Endothelial cell of umbilical vein (primary cell): ENCODE results near the gene UPK3A. TPM values are rescaled to one million over a fixed set of nuclear protein-coding genes. Genes with fewer than 3 reads are reported as not detected.

Source experiments
- BruUV-seq: library from RNA; stranded (reverse); fragments of 400-500 nt; replicated peaks from 2 replicates; lab custom pipeline; 2021; lab: Mats Ljungman, UMichigan
- CTCF ChIA-PET: fragments of 300-600, 350-600 bp; sonication (Branson Sonifier 250); formaldehyde crosslinking; loops from one replicate; lab custom pipeline; 2021; ENCODE audit warnings: antibody characterized with exemption, inconsistent platforms; lab: Charles Lee
- POLR2A ChIA-PET: fragments of 300-600, 350-600 bp; sonication (Branson Sonifier 250); formaldehyde crosslinking; loops from one replicate; lab custom pipeline; 2021; ENCODE audit warnings: antibody characterized with exemption, inconsistent platforms; lab: Charles Lee
- DNase-seq: peaks from one replicate; pipeline ENCODE4 v3.0.0-alpha.2; 2011; ENCODE audit warnings: low read depth, low spot score
- FAIRE-seq: peaks from 2 replicates; lab custom pipeline; 2011; peaks lifted over from hg19 to GRCh38; lab: Jason Lieb, UNC
- H2AFZ ChIP-seq: 2 replicates; pipeline ENCODE4 v1.6.0; 2012; ENCODE audit warnings: low read depth, low read length, control low read depth, inconsistent platforms
- H3K27ac ChIP-seq: 2 replicates; pipeline ENCODE4 v1.5.1; 2011; ENCODE audit warnings: low read depth, mild to moderate bottlenecking, control low read depth, low read length, moderate library complexity; ENCODE audit not compliant: insufficient read depth
- H3K27me3 ChIP-seq, 2 experiments: 2 replicates each; pipeline versions ENCODE4 v1.6.0 to v1.6.1; 2011; ENCODE audit warnings: low read length in 2 of 2, mixed read lengths in 1 of 2; ENCODE audit not compliant: control insufficient read depth in 2 of 2, insufficient read depth in 2 of 2
- H3K36me3 ChIP-seq, 2 experiments: 2 replicates in 1 of 2; 3 replicates in 1 of 2; pipeline ENCODE4 v1.5.1; 2011; ENCODE audit warnings: low read length in 2 of 2, mild to moderate bottlenecking in 1 of 2, moderate library complexity in 1 of 2; ENCODE audit not compliant: control insufficient read depth in 2 of 2, insufficient read depth in 2 of 2; ENCODE audit errors: extremely low read depth in 1 of 2
- H3K4me1 ChIP-seq: 3 replicates; pipeline ENCODE4 v1.5.1; 2011; ENCODE audit warnings: mild to moderate bottlenecking, low read length; ENCODE audit not compliant: control insufficient read depth, insufficient read depth; ENCODE audit errors: extremely low read depth
- H3K4me2 ChIP-seq: 2 replicates; pipeline ENCODE4 v1.6.1; 2011; ENCODE audit warnings: low read length, control low read depth, mixed read lengths; ENCODE audit not compliant: insufficient read depth
- H3K4me3 ChIP-seq, 3 experiments: fragments of 200-600 bp in 1 of 3; sonication (generic), shearing (Covaris generic) in 1 of 3; replicated peaks in 1 of 3; 2 replicates each; pipeline ENCODE4 v1.5.1; 2011 to 2016; ENCODE audit warnings: control low read depth in 3 of 3, low read length in 3 of 3, mild to moderate bottlenecking in 2 of 3, inconsistent platforms in 1 of 3, low read depth in 1 of 3, moderate library complexity in 1 of 3; ENCODE audit not compliant: insufficient read depth in 1 of 3
- H3K79me2 ChIP-seq: 2 replicates; pipeline ENCODE4 v1.6.0; 2012; ENCODE audit warnings: low read length, inconsistent platforms; ENCODE audit not compliant: control insufficient read depth, insufficient read depth
- H3K9ac ChIP-seq: replicated peaks from 2 replicates; pipeline ENCODE3; 2011; ENCODE audit warnings: low read length, control low read depth; ENCODE audit not compliant: insufficient read depth; ENCODE audit errors: extremely low read depth
- H3K9me1 ChIP-seq: replicated peaks from 3 replicates; pipeline ENCODE4 v1.6.0; 2011; ENCODE audit warnings: mild to moderate bottlenecking, low read length; ENCODE audit not compliant: control insufficient read depth, insufficient read depth; ENCODE audit errors: extremely low read depth
- H3K9me3 ChIP-seq: replicated peaks from 2 replicates; pipeline ENCODE4 v1.5.1; 2012; ENCODE audit warnings: low read length, inconsistent platforms; ENCODE audit not compliant: control insufficient read depth, insufficient read depth
- H4K20me1 ChIP-seq: replicated peaks from 2 replicates; pipeline ENCODE3; 2011; ENCODE audit warnings: mild to moderate bottlenecking, low read length; ENCODE audit not compliant: control insufficient read depth, insufficient read depth; ENCODE audit errors: extremely low read depth
- CTCF ChIP-seq, 2 donors: IDR thresholded peaks; 1 replicate in 1 of 2; 2 replicates in 1 of 2; pipeline ENCODE4 v1.5.1; 2011; ENCODE audit warnings: low read length in 2 of 2, mild to moderate bottlenecking in 2 of 2, moderate library complexity in 2 of 2, control low read depth in 1 of 2, inconsistent platforms in 1 of 2, low read depth in 1 of 2; ENCODE audit not compliant: insufficient read depth in 1 of 2; ENCODE audit errors: extremely low read depth in 1 of 2
- EZH2 ChIP-seq: IDR thresholded peaks from 2 replicates; pipeline ENCODE4 v1.6.1; 2012; ENCODE audit warnings: borderline replicate concordance, low read depth, mild to moderate bottlenecking, moderate library complexity, low read length, inconsistent platforms; ENCODE audit not compliant: severe bottlenecking
- FOS ChIP-seq: IDR thresholded peaks from 2 replicates; pipeline ENCODE4 v1.6.1; 2011; ENCODE audit warnings: mild to moderate bottlenecking, low read length, moderate library complexity, borderline replicate concordance; ENCODE audit not compliant: insufficient read depth
- GATA2 ChIP-seq: IDR thresholded peaks from 2 replicates; pipeline ENCODE4 v1.7.0; 2011; ENCODE audit warnings: low read depth, mild to moderate bottlenecking, moderate library complexity, mixed read lengths, low read length; ENCODE audit not compliant: insufficient read length, insufficient read depth
- JUN ChIP-seq: IDR thresholded peaks from 2 replicates; pipeline ENCODE4 v1.6.1; 2011; ENCODE audit warnings: borderline replicate concordance, low read depth; ENCODE audit not compliant: insufficient read length, insufficient read depth
- MYC ChIP-seq: IDR thresholded peaks from one replicate; pipeline ENCODE4 v1.6.1; 2011; ENCODE audit warnings: mild to moderate bottlenecking, low read depth, low read length
- POLR2A ChIP-seq: IDR thresholded peaks from 2 replicates; pipeline ENCODE4 v1.6.1; 2012; ENCODE audit warnings: low read depth, mild to moderate bottlenecking, control low read depth, low read length
- POLR2AphosphoS5 ChIP-seq: IDR thresholded peaks from 2 replicates; pipeline ENCODE4 v1.6.1; 2012; ENCODE audit warnings: low read depth, mild to moderate bottlenecking, control low read depth, low read length, moderate library complexity; ENCODE audit not compliant: insufficient read depth
- dilution Hi-C: fragments of 300-500 bp; cut with MboI; formaldehyde crosslinking; loops from one replicate; pipeline ENCODE4 v1.15.0; 2019; ENCODE audit warnings: low sequenced_read_pairs; ENCODE audit not compliant: extremely low pct_ligation_motif_present
- intact Hi-C: fragments of 100-400 bp; cut with micrococcal nuclease; formaldehyde crosslinking; loops from one replicate; pipeline ENCODE4 v1.10.0; 2022
- polyA plus RNA-seq, 4 experiments: library from polyadenylated mRNA; depleted of rRNA in 3 of 4; stranded (reverse) in 3 of 4; unstranded in 1 of 4; fragments of >200 nt; gene quantifications; 2 replicates each; pipeline versions ENCODE4 v1.2.1 to v1.2.3, GENCODE V29; 2011 to 2012; ENCODE audit warnings: missing spikeins in 1 of 4
- total RNA-seq: library from RNA; stranded (reverse); gene quantifications from 2 replicates; pipeline ENCODE4 v1.2.3, GENCODE V29; 2021
- TF ChIP-seq, protein P1 (sequence below): IDR thresholded peaks from 2 replicates; pipeline ENCODE4 v1.6.1; 2011; ENCODE audit not compliant: insufficient read depth, insufficient read length

Gene UPK3A
- total and polyA plus RNA-seq, 2 donors (not counting 3 experiments of a cell fraction or from before 2014, with no cell fraction given) = not detected

GRCh38 chr22:45336971-45337431 is 52.3 kb downstream of the UPK3A start:
- POLR2A ChIA-PET = no interaction called here
- peaks cover 22% of the 10 kb centered on the region for H3K4me1 ChIP-seq
- intact Hi-C loops (loop anchor here (1.0 to 2.0 kb wide), 5 partner anchors 19 to 98 kb away; partner anchors contain the start of gene FAM118A), dilution Hi-C loops (no loop called here)
- H3K27me3 ChIP-seq = no peaks in the 10 kb centered on the region
- CTCF ChIA-PET = interaction anchor here (4.0 kb wide), 1 partner anchor 20 kb away, joined by 22 read pairs; no protein-coding TSS in a partner anchor
- H3K9ac ChIP-seq = peak overlapping the region; percentile 94
- no peak overlapping the region for H3K4me3 ChIP-seq
- no peaks in the 10 kb centered on the region for H4K20me1 ChIP-seq
- H3K79me2 ChIP-seq = no peaks in the 10 kb centered on the region
- peak; percentile 29 for TF ChIP-seq JUN
- no peak for TF ChIP-seq GATA2
- peak; percentile 64 for TF ChIP-seq MYC
- no peak for TF ChIP-seq FOS
- TF ChIP-seq, protein P1, sequence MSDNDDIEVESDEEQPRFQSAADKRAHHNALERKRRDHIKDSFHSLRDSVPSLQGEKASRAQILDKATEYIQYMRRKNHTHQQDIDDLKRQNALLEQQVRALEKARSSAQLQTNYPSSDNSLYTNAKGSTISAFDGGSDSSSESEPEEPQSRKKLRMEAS = peak; percentile 81
- TF ChIP-seq POLR2A = no peak
- TF ChIP-seq CTCF (IDR thresholded peaks at IDR 0.05; ENCODE audit: extremely low read depth in 1 of 2, insufficient read depth in 1 of 2, low read depth in 1 of 2, low read length in 2 of 2) = no peak
- TF ChIP-seq EZH2 = no peak
- TF ChIP-seq POLR2AphosphoS5 = peak; percentile 61
- peaks cover 3 to 17% of the 10 kb centered on the region in 2 experiments for H3K36me3 ChIP-seq
- peak overlapping the region; percentile 96 for H3K27ac ChIP-seq
- H2AFZ ChIP-seq = no peak overlapping the region
- no peaks in the 10 kb centered on the region for H3K9me3 ChIP-seq
- no TSS peak for BruUV-seq
- no peaks in the 10 kb centered on the region for H3K9me1 ChIP-seq
- H3K4me2 ChIP-seq = peak overlapping the region; percentile 67
- peak; percentile 99 for FAIRE-seq
- DNase-seq = peak; percentile 100
